Fibroblast of lung (primary cell): ENCODE data around the gene SIPA1. TPM values are rescaled to one million over a fixed set of nuclear protein-coding genes. Genes with fewer than 3 reads are reported as not detected.
A peak's percentile ranks its signal among the peaks of the same experiment; 100 is the strongest.

ENCODE experiments used
- DNase-seq, 2 donors: peaks; one replicate each; pipeline versions ENCODE4 v3.0.0 to v3.0.0-alpha.2; 2010; ENCODE audit warnings: low read depth in 2 of 2
- H2AFZ ChIP-seq: 2 replicates; pipeline ENCODE4 v1.5.1; 2012; ENCODE audit warnings: low read length, control low read depth, inconsistent platforms
- H3K27ac ChIP-seq: 2 replicates; pipeline ENCODE4 v1.5.1; 2011; ENCODE audit warnings: low read length, control low read depth; ENCODE audit not compliant: insufficient read depth
- H3K27me3 ChIP-seq: 2 replicates; pipeline ENCODE4 v1.5.1; 2011; ENCODE audit warnings: mild to moderate bottlenecking, low read length; ENCODE audit not compliant: control insufficient read depth, insufficient read depth
- H3K36me3 ChIP-seq: 2 replicates; pipeline ENCODE4 v1.5.1; 2011; ENCODE audit warnings: low read length; ENCODE audit not compliant: control insufficient read depth, insufficient read depth
- H3K4me1 ChIP-seq: 2 replicates; pipeline ENCODE4 v1.5.1; 2011; ENCODE audit warnings: low read length; ENCODE audit not compliant: control insufficient read depth, insufficient read depth; ENCODE audit errors: extremely low read depth
- H3K4me2 ChIP-seq: 2 replicates; pipeline ENCODE4 v1.5.1; 2011; ENCODE audit warnings: low read length, control low read depth; ENCODE audit not compliant: insufficient read depth; ENCODE audit errors: extremely low read depth
- H3K4me3 ChIP-seq, 4 experiments: fragments of 200-600 bp in 1 of 4; sonication (generic) in 1 of 4; replicated peaks in 1 of 4; 2 replicates each; pipeline ENCODE4 v1.5.1; 2011 to 2016; ENCODE audit warnings: low read length in 4 of 4, low read depth in 3 of 4, mild to moderate bottlenecking in 3 of 4, control low read depth in 2 of 4, inconsistent platforms in 1 of 4, mixed read lengths in 1 of 4; ENCODE audit not compliant: insufficient read depth in 1 of 4; ENCODE audit errors: control extremely low read depth in 1 of 4
- H3K79me2 ChIP-seq: 2 replicates; pipeline ENCODE4 v1.5.1; 2012; ENCODE audit warnings: mild to moderate bottlenecking, low read length, inconsistent platforms; ENCODE audit not compliant: control insufficient read depth, insufficient read depth
- H3K9ac ChIP-seq: 2 replicates; pipeline ENCODE4 v1.5.1; 2011; ENCODE audit warnings: mild to moderate bottlenecking, low read length, control low read depth; ENCODE audit not compliant: insufficient read depth
- H3K9me3 ChIP-seq: 2 replicates; pipeline ENCODE4 v1.5.1; 2012; ENCODE audit warnings: low read depth, low read length; ENCODE audit not compliant: control insufficient read depth, insufficient read depth
- H4K20me1 ChIP-seq: 2 replicates; pipeline ENCODE4 v1.5.1; 2011; ENCODE audit warnings: low read length; ENCODE audit not compliant: control insufficient read depth, insufficient read depth; ENCODE audit errors: extremely low read depth
- CTCF ChIP-seq, 2 donors: IDR thresholded peaks in 1 of 2; conservative IDR thresholded peaks in 1 of 2; 1 replicate in 1 of 2; 2 replicates in 1 of 2; pipeline ENCODE4 v1.5.1; 2011 to 2012; ENCODE audit warnings: low read length in 2 of 2, control low read depth in 1 of 2, inconsistent platforms in 1 of 2, low read depth in 1 of 2, mild to moderate bottlenecking in 1 of 2
- EZH2 ChIP-seq: IDR thresholded peaks from 2 replicates; pipeline ENCODE4 v1.5.1; 2012; ENCODE audit warnings: low read length, control low read depth, mild to moderate bottlenecking; ENCODE audit errors: missing control alignments
- polyA plus RNA-seq, 2 donors: library from polyadenylated mRNA; depleted of rRNA in 1 of 2; stranded (reverse) in 1 of 2; unstranded in 1 of 2; fragments of >200 nt; gene quantifications; 2 replicates each; pipeline ENCODE4 v1.2.1, GENCODE V29; 2011 to 2012; ENCODE audit warnings: missing spikeins in 1 of 2
- total RNA-seq: library from RNA; depleted of rRNA; stranded (reverse); fragments of >200 nt; gene quantifications from 2 replicates; pipeline ENCODE4 v1.2.1, GENCODE V29; 2014

The SIPA1 gene
- total and polyA plus RNA-seq, 2 donors (not counting 1 experiment from before 2014, with no cell fraction given), result 7.8 to 32.5 TPM

GRCh38 chr11:65661599-65662246 lies 23.8 kb downstream of the SIPA1 start:
- no peak overlapping the region for H2AFZ ChIP-seq
- H3K79me2 ChIP-seq, result peaks cover 32% of the 10 kb centered on the region
- TF ChIP-seq EZH2, result no peak
- no peak for TF ChIP-seq CTCF (conservative IDR thresholded peaks at IDR 0.05 in 1 of 2, IDR thresholded peaks at IDR 0.05 in 1 of 2; ENCODE audit: low read depth in 1 of 2, low read length in 2 of 2)
- peak overlapping the region; percentile 94 for H3K27ac ChIP-seq
- H3K9me3 ChIP-seq, result no peaks in the 10 kb centered on the region
- peak overlapping the region; percentile 88 for H3K9ac ChIP-seq
- no peaks in the 10 kb centered on the region for H4K20me1 ChIP-seq
- no peak for DNase-seq
- peaks cover 36% of the 10 kb centered on the region for H3K36me3 ChIP-seq
- peaks cover 10% of the 10 kb centered on the region for H3K4me1 ChIP-seq
- no peaks in the 10 kb centered on the region for H3K27me3 ChIP-seq
- peak overlapping the region; percentile 90 to 96 (median 94) for H3K4me3 ChIP-seq
- peak overlapping the region; percentile 98 for H3K4me2 ChIP-seq

GRCh38 chr11:65662247-65662798 lies 24.4 kb downstream of the SIPA1 start:
- H3K27ac ChIP-seq, result peak overlapping the region; percentile 94

More at GRCh38 chr11:65662247-65662798, 24.4 kb downstream of the SIPA1 start:
- peak overlapping the region; percentile 88 for H3K9ac ChIP-seq
- DNase-seq, result peak in 1 of 2 donors; percentile 14
- no peak overlapping the region for H2AFZ ChIP-seq
- peak overlapping the region; percentile 90 to 96 (median 94) for H3K4me3 ChIP-seq
- peaks cover 32% of the 10 kb centered on the region for H3K79me2 ChIP-seq
- no peaks in the 10 kb centered on the region for H4K20me1 ChIP-seq
- peak overlapping the region; percentile 98 for H3K4me2 ChIP-seq
- peaks cover 32% of the 10 kb centered on the region for H3K36me3 ChIP-seq
- TF ChIP-seq CTCF (conservative IDR thresholded peaks at IDR 0.05 in 1 of 2, IDR thresholded peaks at IDR 0.05 in 1 of 2; ENCODE audit: low read depth in 1 of 2, low read length in 2 of 2) (no peak), EZH2 (no peak)
- H3K4me1 ChIP-seq, result peaks cover 10% of the 10 kb centered on the region
- H3K9me3 ChIP-seq, result no peaks in the 10 kb centered on the region
- H3K27me3 ChIP-seq, result no peaks in the 10 kb centered on the region
